Endodermal cell (in vitro differentiated cells): ENCODE measurements around the gene NCR1. TPM values are rescaled to one million over a fixed set of nuclear protein-coding genes. Genes with fewer than 3 reads are reported as not detected.
"Not testable (repeated sequence)": the region's sequence is repeated elsewhere in the genome, so short reads cannot be mapped to it uniquely, and the experiment has no call there.

Experiments used
- DNase-seq: peaks from one replicate; pipeline ENCODE4 v3.0.0-alpha.2; 2017
- H3K27ac ChIP-seq: 2 replicates; pipeline ENCODE4 v1.5.1; 2013; ENCODE audit warnings: mild to moderate bottlenecking, low read depth, low read length, moderate library complexity
- H3K27me3 ChIP-seq: 2 replicates; pipeline ENCODE4 v1.6.1; 2013; ENCODE audit warnings: mild to moderate bottlenecking, low read length, moderate library complexity; ENCODE audit not compliant: insufficient read depth, control insufficient read depth, poor library complexity, severe bottlenecking
- H3K36me3 ChIP-seq: 2 replicates; pipeline ENCODE4 v1.7.0; 2013; ENCODE audit warnings: mild to moderate bottlenecking, low read length, moderate library complexity; ENCODE audit not compliant: control insufficient read depth, insufficient read depth
- H3K4me1 ChIP-seq: one replicate; pipeline ENCODE4 v1.7.0; 2013; ENCODE audit warnings: low read length; ENCODE audit not compliant: control insufficient read depth, insufficient read depth
- H3K4me3 ChIP-seq: 2 replicates; pipeline ENCODE4 v1.5.1; 2013; ENCODE audit warnings: mild to moderate bottlenecking, low read length, moderate library complexity
- H3K9ac ChIP-seq: 2 replicates; pipeline ENCODE4 v1.6.1; 2013; ENCODE audit warnings: mild to moderate bottlenecking, low read length, moderate library complexity; ENCODE audit not compliant: poor library complexity, severe bottlenecking; ENCODE audit errors: extremely low read depth
- H3K9me3 ChIP-seq: 2 replicates; pipeline ENCODE4 v1.6.1; 2013; ENCODE audit warnings: mild to moderate bottlenecking, low read length, moderate library complexity; ENCODE audit not compliant: control insufficient read depth
- H3K27ac Mint-ChIP-seq: 2 replicates; pipeline ENCODE4 v1.8.0; 2020; ENCODE audit warnings: mixed read lengths
- H3K27me3 Mint-ChIP-seq: 2 replicates; pipeline ENCODE4 v1.8.0; 2021; ENCODE audit warnings: mild to moderate bottlenecking, mixed read lengths; ENCODE audit not compliant: insufficient read depth
- H3K36me3 Mint-ChIP-seq: 2 replicates; pipeline ENCODE4 v1.8.0; 2020; ENCODE audit warnings: low read depth, mixed read lengths
- H3K4me1 Mint-ChIP-seq: 2 replicates; pipeline ENCODE4 v1.8.0; 2020; ENCODE audit warnings: mixed read lengths
- H3K4me3 Mint-ChIP-seq: 2 replicates; pipeline ENCODE4 v1.8.0; 2020; ENCODE audit warnings: mild to moderate bottlenecking, moderate library complexity, mixed read lengths
- H3K9me3 Mint-ChIP-seq: 2 replicates; pipeline ENCODE4 v1.8.0; 2020; ENCODE audit warnings: mild to moderate bottlenecking, mixed read lengths
- WGBS, 2 experiments: methylation state at CpG; one replicate each; pipeline versions ENCODE4 v1.1.5 to v1.1.7; 2013; ENCODE audit warnings: missing lambda C conversion rate in 2 of 2, mixed read lengths in 1 of 2; ENCODE audit not compliant: insufficient coverage in 1 of 2, insufficient read length in 1 of 2; 5-methylcytosine and 5-hydroxymethylcytosine counted together
- total RNA-seq, 2 donors: library from RNA; stranded (reverse); fragmentation: NEBNext Ultra II Directional in 1 of 2; extraction: Animal tissue kit (Norgen Biotek cat#: 25700) in 1 of 2; gene quantifications; 2 replicates in 1 of 2; 3 replicates in 1 of 2; pipeline ENCODE4 v1.2.1, GENCODE V29; 2021
- TF ChIP-seq, protein P1 (sequence below): fragments of 200-600 bp; sonication (generic); conservative IDR thresholded peaks from 2 replicates; pipeline ENCODE4 v1.5.0; 2021; ENCODE audit warnings: antibody characterized with exemption, mild to moderate bottlenecking

The NCR1 gene
- total RNA-seq, 2 donors from 2014 or later = 24.4 to 34.5 TPM

DNA sequence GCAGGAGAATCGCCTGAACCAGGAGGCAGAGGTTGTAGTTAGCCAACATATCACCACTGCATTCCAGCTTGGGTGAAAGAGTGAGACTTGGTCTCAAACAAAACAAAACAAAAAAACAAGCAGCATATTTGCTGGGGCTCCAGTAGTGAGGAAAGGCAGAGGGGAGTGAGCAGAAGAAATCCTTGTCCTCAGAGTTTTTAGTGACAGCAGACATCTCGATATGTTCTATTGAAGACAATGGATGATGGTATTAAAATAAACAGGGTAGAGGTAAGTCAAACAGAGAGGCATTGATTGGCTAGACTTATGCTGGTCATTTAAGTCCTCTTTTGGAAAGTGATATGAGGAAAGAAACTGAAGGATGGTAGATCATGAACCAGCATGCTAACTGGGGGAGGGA lies 22.4 kb downstream of the NCR1 start:
- Histone ChIP-seq H3K27me3 (no peaks in the 10 kb centered on the region), H3K9me3 (peaks cover 17% of the 10 kb centered on the region), H3K4me3 (no peak overlapping the region), H3K9ac (no peak overlapping the region), H3K27ac (no peak overlapping the region), H3K36me3 (peaks cover 40% of the 10 kb centered on the region), H3K4me1 (no peaks in the 10 kb centered on the region)
- Mint-ChIP-seq H3K36me3 (peaks cover 58% of the 10 kb centered on the region), H3K27me3 (no peaks in the 10 kb centered on the region), H3K4me1 (no peaks in the 10 kb centered on the region), H3K4me3 (no peak overlapping the region), H3K27ac (no peak overlapping the region), H3K9me3 (peaks cover 34% of the 10 kb centered on the region)
- WGBS, 2 experiments = 79 to 89% methylated on average over 2 of the region's 2 CpGs
- DNase-seq = no peak
- TF ChIP-seq, protein P1, sequence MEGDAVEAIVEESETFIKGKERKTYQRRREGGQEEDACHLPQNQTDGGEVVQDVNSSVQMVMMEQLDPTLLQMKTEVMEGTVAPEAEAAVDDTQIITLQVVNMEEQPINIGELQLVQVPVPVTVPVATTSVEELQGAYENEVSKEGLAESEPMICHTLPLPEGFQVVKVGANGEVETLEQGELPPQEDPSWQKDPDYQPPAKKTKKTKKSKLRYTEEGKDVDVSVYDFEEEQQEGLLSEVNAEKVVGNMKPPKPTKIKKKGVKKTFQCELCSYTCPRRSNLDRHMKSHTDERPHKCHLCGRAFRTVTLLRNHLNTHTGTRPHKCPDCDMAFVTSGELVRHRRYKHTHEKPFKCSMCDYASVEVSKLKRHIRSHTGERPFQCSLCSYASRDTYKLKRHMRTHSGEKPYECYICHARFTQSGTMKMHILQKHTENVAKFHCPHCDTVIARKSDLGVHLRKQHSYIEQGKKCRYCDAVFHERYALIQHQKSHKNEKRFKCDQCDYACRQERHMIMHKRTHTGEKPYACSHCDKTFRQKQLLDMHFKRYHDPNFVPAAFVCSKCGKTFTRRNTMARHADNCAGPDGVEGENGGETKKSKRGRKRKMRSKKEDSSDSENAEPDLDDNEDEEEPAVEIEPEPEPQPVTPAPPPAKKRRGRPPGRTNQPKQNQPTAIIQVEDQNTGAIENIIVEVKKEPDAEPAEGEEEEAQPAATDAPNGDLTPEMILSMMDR = no peak

DNA sequence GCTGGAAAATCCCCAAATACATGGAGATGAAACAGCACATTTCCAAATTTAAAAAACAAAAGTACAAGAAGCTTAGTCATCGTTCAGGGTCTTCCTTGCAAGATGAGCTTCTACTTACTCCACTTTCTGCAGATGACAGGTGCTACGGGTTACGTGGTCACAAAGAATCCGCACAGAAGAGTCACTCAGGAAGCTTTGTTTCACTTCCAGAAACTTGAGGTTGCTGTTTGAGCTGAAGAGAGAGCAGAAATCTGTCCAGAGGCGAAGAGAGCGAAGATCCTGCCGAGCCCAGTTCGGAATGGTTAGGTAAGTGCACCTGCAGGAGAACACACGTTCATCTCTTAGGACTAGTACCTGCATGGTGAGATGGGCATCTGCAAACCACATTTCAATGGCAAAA lies 32.0 kb downstream of the NCR1 start:
- Mint-ChIP-seq H3K4me1 (no peaks in the 10 kb centered on the region), H3K27ac (no peak overlapping the region), H3K27me3 (no peaks in the 10 kb centered on the region), H3K9me3 (no peaks in the 10 kb centered on the region), H3K36me3 (peaks cover 63% of the 10 kb centered on the region), H3K4me3 (no peak overlapping the region)
- WGBS, 2 experiments = 83 to 90% methylated on average over 6 to 9 of the region's 9 CpGs
- TF ChIP-seq, protein P1 = no peak
- Histone ChIP-seq H3K4me3 (no peak overlapping the region), H3K9ac (no peak overlapping the region), H3K27ac (no peak overlapping the region), H3K9me3 (no peaks in the 10 kb centered on the region), H3K27me3 (no peaks in the 10 kb centered on the region), H3K4me1 (no peaks in the 10 kb centered on the region), H3K36me3 (peaks cover 74% of the 10 kb centered on the region)
- DNase-seq = no peak

DNA sequence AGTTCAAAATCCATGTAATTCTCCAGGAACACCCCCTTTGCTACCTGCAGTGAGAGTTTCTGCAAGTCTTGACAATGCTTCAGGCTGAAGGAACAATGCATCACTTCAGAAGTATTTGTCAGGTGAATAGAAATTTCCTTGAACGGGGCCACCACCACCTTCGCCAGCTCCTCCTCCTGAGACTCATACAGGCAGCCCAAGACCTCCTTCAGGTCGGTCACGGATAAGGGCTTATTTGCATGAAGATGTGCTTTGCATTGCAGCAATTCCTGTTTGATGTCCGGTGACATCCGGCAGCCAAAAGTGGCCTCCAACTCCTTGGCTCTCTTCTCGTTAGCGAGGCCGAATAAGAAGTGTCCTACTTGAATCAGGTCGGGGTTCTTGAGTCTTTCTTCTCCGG lies 33.0 kb downstream of the NCR1 start:
- no peak overlapping the region for H3K27ac Mint-ChIP-seq
- no peaks in the 10 kb centered on the region for H3K4me1 ChIP-seq
- WGBS, 2 experiments = 88 to 89% methylated on average over 10 to 11 of the region's 11 CpGs
- peaks cover 59% of the 10 kb centered on the region for H3K36me3 Mint-ChIP-seq
- no peak overlapping the region for H3K27ac ChIP-seq
- H3K27me3 ChIP-seq = no peaks in the 10 kb centered on the region
- H3K9me3 Mint-ChIP-seq = no peaks in the 10 kb centered on the region
- H3K36me3 ChIP-seq = peaks cover 64% of the 10 kb centered on the region
- H3K27me3 Mint-ChIP-seq = no peaks in the 10 kb centered on the region
- DNase-seq = no peak
- no peak overlapping the region for H3K4me3 Mint-ChIP-seq
- no peaks in the 10 kb centered on the region for H3K9me3 ChIP-seq
- H3K4me1 Mint-ChIP-seq = peaks cover 5% of the 10 kb centered on the region
- TF ChIP-seq, protein P1 = no peak
- no peak overlapping the region for H3K9ac ChIP-seq
- no peak overlapping the region for H3K4me3 ChIP-seq

DNA sequence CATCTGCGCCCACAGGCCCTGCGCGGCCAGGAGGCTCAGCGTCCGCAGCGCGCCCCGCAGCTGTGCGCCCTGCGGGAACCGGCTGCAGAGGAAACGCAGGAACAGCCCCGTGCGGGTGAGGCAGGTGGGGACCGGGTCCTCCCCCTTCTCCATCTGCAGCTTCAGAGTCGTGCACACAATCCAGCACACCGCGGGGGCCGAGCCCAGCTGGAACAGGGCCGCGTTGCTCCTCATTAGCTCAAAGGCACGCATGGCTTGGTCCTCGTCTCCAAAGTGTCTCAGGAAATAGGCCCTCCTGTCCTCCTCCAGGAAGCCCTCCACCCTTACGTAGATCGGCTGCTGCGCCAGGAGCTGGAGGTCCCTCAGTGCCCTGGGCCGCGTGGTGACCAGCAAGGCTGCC lies 33.6 kb downstream of the NCR1 start:
- WGBS, 2 experiments = 88 to 91% methylated on average over 4 to 8 of the region's 28 CpGs
- H3K27ac Mint-ChIP-seq, H3K9me3 ChIP-seq, H3K9me3 Mint-ChIP-seq, H3K27me3 ChIP-seq, H3K9ac ChIP-seq, DNase-seq, H3K4me1 ChIP-seq, H3K27me3 Mint-ChIP-seq, H3K4me3 Mint-ChIP-seq, H3K4me3 ChIP-seq, H3K27ac ChIP-seq: not testable (repeated sequence)
- H3K4me1 Mint-ChIP-seq = peaks cover 11% of the 10 kb centered on the region
- H3K36me3 ChIP-seq = peaks cover 66% of the 10 kb centered on the region
- H3K36me3 Mint-ChIP-seq = peaks cover 61% of the 10 kb centered on the region

DNA sequence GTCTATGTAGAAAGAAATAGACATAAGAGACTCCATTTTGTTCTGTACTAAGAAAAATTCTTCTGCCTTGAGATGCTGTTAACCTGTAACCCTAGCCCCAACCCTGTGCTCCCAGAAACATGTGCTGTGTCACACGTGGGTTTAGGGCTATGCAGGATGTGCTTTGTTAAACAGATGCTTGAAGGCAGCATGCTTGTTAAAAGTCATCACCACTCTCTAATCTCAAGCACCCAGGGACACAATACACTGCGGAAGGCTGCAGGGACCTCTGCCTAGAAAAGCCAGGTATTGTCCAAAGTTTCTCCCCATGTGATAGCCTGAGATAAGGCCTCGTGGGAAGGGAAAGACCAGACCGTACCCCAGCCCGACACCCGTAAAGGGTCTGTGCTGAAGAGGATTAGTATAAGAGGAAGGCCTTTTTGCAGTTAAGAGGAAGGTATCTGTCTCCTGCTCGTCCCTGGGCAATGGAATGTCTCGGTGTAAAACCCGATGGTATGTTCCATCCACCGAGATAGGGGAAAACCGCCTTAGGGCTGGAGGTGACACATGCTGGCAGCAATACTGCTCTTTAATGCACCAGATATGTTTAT lies 37.9 kb downstream of the NCR1 start:
- H3K9ac ChIP-seq, H3K4me3 ChIP-seq, H3K27ac ChIP-seq, H3K4me3 Mint-ChIP-seq, H3K9me3 Mint-ChIP-seq, H3K9me3 ChIP-seq, H3K27me3 ChIP-seq, H3K4me1 ChIP-seq, H3K27me3 Mint-ChIP-seq: not testable (repeated sequence)
- Mint-ChIP-seq H3K4me1 (peaks cover 11% of the 10 kb centered on the region), H3K36me3 (peaks cover 44% of the 10 kb centered on the region), H3K27ac (peak overlapping the region; percentile 87)
- 74 to 78% methylated on average over 10 to 11 of the region's 11 CpGs for WGBS, 2 experiments
- peaks cover 44% of the 10 kb centered on the region for H3K36me3 ChIP-seq
- peak; percentile 66 for DNase-seq
